ENCODE measurements around the gene TRAPPC10.

Gene TRAPPC10

DNA sequence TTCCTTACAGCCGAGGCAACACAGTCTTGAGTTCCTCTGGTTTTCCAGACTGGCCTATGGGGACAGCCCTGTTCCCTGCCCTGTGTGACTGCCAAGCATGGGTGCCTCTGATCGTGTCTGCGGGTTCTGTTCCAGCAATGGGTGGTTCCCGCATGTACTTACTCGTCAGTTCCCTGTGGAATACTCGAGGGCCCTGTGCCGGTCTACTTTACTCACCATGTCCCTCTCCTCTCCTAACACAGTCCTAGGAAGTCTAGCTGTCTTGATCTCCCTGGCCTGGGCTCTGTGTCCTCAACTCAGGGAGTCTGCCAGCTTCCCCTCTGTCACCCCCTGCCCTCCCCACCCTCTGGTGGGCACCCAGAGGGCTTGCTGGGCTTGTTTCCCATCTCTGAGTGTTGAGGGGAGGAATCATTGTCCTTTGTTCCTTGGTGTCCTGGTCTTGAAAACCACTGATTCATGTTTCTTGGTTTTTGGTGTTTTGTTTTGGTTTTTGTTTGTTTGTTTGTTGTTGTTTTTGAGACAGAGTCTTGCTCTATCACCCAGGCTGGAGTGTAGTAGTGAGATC is 36.0 kb downstream of the TRAPPC10 start:
- DNase-seq: no peak

DNA sequence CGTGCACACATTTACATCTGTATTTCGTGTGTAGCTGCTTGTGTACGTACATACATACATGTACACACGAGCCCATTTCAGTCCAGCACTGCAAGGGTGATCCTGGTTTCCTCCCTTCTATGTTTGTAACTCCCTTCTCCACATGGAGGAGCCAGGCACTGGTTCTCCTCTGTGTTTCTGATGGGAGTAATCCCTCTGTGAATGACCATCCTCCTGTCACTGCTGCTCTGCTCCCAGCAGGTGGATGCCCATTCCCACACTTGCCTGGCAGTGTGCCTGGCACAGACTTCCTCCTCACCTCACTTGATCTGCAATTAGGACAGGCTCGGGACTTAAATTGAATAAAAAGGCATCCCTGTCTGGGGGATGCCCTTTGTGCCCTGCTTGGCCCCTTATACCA is 37.1 kb downstream of the TRAPPC10 start:
- DNase-seq: no peak

DNA sequence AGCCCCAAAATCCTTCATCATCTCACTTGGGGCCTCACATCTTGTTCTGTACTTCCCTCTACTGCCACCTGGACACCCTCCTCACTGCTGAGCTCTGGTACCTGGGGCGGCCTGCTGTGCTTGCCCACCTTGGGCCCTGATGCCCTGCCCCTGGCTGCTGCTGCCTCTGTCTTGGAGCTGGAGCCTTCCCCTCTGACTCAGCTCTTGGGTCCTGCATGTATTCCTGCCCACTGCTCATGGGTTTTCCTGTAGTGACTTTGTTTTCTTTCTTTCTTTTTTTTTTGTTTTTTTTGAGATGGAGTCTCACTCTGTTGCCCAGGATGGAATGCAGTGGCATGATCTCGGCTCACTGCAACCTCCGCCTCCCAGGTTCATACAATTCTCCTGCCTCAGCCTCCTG is 37.5 kb downstream of the TRAPPC10 start:
- no peak for DNase-seq

DNA sequence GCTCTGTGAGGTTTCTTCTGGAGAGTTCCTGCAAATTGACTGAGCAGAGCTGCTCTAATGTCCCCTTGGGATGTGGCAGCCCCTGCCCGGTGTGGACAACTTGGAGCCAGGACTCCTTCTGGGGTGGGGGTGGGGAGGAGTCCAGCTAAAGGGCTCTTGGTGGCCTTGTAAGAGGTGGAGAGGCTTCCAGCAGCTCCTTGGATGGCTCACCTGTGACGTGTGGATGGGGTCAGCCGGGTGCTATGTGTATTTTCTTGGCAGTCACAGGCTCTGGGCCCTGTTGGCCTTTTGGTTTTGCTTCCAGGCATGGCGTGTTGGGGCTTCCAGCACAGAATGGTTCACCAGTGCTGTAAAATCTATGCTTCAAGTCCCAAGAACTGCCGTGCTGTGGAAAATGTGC is 38.2 kb downstream of the TRAPPC10 start:
- DNase-seq: no peak

DNA sequence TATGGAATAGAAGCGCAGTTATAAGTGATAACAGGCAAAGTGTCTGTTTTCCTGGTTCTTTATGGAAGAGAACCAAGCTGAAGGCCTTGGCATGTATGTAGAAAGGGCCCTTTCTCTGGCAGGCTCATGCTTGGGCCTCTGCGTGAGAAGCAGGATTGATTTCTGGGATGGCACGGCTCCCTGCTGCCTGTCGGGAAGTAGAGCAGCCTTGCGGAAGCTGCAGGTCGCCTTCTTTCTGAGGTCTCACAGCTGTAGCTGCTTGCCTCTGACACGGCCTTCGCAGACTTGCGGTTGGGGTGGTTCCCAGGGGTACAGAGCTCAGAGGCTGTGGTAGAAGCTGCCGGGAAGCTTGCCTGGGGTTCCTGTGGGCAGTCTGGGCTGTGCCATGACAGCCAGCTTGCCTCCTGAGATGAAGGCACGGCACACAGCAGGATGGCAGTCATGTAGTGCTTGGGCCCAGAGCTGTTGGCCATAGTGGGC is 39.4 kb downstream of the TRAPPC10 start:
- peak; percentile 61 for DNase-seq

DNA sequence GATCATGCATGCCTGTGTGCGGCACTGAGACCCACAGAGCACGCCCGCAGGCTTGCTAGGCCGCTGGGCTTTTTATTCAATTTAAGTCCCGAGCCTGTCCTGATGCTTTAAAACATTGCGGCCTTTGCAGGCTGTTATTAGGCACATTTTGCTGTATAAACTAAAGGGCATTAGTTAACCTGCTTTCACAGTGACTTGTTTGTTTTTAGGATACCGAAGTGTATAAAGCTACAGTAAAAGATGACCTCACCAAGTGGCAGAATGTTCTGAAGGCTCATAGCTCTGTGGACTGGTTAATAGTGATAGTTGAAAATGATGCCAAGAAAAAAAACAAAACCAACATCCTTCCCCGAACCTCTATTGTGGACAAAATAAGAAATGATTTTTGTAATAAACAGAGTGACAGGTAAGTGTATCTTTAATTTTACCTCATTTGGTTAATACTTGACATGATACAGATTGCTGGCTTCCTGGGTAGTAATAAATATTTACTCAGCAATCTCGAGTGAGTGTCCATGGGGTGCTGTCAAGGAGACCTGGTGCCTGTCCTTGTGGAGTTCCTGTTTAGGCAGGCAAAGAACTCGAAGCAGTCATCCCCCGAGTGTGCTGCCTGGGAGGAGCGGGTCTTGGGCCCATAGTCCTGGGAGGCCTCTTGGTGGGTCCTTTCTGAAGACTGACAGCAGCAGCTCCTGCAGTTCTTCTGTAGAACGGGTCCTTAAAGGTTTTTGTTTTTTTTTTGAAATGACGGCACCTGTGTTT is 40.1 kb downstream of the TRAPPC10 start:
- no peak for DNase-seq

DNA sequence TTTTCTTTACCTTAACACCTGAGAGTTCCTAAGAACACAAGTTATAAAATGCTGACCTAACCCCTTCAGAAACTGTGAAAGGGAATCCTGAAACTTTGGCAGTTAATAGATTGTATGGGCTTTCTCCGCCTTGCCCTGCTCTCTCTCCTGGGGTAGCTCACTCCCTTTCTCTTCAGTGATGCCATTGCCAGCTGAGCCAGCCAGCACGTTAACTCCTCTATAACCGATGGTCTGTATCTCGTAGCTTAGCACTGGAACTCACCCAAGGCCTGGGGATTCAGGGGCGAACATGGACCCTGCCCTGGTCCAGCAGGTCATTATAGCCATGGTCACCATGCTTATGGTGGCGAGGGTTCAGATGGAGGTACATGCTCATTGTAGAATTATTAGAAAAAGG is 40.7 kb downstream of the TRAPPC10 start:
- DNase-seq: no peak

DNA sequence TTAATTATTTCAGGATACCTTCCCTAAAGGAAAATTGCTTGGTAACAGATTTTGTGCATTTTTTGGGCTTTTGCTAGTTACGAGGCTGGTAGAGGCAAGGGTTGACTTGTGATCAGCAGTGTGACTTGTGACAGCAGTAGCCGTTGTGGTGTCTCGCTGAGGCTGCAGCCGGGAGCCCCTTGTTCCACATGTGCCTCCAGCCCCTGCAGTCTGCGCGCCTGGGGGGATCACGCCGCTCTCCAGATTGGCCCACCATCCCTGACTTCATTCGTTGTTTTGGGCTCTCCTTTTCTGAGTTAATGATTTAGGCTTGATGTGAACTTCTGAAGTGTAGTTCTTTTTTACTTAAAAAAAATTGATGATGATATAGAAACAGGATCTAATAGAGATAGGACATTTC is 41.5 kb downstream of the TRAPPC10 start:
- DNase-seq: no peak

DNA sequence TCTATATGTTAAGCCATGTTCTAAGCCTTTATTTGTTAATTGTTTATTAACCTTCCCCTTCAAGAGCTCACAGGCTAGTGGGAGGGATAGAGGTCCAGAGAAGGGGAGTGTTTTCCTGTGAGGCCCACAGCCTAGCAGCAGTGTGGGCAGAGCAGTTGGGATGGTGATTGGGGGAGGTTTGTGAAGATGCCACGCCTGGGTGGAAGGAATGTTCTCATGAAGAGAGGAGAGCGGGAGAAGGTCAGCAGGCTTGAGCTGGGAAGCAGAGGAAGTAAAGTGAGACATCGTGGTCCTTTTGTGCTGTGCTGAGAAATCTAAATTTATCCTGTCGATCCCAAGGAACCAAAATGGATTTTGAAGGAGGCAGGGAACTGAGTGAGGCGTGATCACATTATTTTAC is 42.6 kb downstream of the TRAPPC10 start:
- DNase-seq: peak; percentile 45

DNA sequence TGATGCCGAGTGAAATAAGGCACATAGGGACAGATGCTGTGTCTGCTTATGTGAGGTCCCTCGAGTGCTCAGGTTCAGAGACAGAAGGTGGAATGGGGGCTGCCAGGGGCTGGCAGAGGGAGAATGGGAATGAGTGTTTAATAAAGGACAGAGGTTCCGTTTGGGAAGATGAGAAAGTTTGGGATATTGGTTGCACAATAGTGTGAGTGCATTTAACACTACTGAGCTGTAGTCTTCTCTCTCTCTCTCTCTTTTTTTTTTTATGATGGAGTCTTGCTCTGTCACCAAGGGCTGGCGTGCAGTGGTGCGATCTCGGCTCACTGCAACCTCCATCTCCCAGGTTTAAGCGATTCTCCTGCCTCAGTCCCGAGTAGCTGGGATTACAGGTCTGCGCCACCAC is 44.9 kb downstream of the TRAPPC10 start:
- no peak for DNase-seq

DNA sequence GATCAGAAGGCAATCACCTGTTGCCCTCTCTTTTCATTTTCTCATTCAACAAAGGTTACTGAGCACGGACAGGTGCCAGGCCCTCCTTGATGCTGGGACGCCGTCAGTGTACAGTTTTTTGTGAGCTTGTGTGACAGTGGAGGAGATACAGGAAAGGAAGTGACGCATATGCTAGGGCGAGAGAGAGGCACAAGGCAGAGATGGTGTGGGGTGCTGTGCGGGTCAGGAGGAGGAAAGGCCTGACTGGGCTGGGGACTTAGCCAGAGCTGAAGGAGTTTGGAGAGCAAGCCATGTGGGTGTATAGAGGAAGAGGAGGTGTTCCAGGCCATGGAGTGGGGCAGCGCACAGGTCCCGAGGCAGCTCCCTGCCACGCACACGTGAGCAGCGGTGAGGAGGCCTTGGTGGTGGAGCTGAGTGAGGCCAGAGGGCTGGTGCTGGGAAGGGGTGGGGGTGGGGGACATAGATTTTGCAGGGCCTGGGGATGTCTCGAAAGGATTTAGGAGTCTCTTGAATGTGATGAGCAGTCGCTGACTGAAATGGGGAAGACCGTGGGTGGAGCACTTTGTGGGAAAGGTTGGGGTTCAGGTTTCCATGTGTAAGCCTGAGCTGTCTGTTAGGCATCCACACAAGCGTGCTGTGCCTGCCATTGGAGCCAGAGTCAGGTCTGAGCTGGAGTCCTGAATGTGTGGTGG is 46.0 kb downstream of the TRAPPC10 start:
- no peak for DNase-seq

DNA sequence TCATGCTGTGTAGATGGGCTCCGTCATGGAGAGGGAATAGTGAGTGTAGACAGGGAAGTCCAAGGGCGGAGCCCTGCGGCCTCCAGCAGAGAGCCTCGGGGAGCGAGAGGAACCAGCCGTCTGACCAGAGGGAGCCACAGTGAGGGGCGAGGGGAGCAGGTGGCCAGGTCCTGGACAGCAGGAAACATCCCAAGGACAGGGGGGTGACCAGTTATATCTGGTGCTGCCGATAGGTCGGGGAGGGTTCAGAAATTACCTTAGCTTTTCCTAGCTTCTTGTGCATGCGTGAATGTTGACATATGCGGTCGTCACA is 46.5 kb downstream of the TRAPPC10 start:
- DNase-seq: no peak

DNA sequence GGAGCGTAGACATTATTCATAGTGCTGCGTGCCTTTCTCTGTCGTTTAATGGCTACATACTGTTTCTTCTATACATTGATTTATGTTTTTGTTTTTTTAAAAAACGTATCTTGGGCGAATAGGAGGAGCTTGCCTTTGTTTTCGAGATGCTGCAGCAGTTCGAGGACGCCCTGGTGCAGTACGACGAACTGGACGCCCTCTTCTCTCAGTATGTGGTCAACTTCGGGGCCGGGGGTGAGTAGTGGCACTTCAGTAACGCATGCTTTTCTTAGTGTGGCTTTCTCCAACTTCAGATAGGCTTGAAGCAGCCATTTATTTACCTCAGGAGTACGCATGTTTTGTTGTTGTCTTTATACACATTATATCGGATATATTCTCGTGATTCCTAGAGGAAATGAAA is 46.9 kb downstream of the TRAPPC10 start:
- no peak for DNase-seq

DNA sequence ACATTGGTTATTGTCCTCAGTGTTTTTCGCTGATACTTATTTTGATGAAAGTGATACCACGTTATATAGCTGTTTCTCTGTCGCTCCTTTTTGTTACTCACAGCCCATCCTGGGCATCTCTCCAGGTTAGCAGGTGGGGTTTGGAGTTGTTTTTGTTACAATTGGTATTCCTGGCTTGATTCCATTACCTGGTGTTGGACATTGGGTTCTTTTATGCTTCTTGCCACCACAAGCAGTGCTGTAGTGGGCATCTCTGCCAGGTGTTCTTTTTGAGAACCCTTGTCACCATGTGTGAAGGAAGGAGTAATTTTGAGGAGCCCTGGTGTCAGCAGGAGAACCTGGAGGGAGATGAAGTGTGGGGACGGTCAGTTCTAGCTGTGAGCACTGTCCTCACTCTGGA is 47.6 kb downstream of the TRAPPC10 start:
- no peak for DNase-seq

DNA sequence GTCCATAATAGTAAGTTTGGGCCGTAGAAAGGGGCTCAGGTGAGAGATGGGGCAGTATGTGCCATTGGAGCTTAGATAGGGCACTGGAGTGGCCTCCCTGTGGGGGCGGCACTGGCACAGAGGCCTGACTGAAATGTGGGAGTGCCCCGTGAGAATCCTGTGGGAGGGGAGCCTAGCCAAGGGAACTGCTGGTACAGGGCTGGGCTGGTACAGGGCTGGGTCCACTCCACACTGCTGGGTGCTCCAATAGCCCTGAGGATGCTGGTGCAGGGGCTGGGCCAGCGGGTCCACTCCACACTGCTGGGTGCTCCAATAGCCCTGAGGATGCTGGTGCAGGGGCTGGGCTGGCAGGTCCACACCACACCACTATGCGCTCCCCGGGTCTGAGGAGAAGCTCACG is 50.3 kb downstream of the TRAPPC10 start:
- DNase-seq: no peak

DNA sequence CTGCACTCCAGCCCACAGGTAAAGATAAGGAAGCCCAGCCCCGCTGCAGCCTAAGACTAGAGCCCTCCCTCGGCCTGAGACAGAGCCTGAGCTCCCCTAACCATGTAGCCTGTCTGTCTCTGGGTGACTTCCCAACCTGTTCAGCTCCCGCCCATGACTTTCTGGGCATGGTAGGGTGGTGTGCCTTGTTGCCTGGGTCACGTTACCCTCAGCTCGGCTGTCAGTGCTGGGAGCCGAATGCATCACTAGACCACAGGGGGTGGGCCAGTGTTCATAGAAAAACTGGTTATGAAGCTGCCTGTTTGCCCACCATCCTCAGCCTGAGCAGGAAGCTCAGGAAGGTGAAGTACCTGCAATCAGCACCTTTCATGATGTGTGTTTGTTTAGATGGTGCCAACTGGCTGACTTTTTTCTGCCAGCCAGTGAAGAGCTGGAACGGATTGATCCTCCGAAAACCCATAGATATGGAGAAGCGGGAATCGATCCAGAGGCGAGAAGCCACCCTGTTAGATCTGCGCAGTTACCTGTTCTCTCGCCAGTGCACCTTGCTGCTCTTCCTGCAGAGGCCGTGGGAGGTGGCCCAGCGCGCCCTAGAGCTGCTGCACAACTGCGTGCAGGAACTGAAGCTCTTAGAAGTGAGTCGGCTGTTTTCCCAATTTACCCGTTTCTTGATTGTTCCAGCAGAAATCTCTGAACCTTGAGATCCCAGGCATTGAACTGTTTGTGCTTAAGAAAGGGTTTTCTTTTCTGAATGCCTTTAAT is 51.2 kb downstream of the TRAPPC10 start:
- no peak for DNase-seq

DNA sequence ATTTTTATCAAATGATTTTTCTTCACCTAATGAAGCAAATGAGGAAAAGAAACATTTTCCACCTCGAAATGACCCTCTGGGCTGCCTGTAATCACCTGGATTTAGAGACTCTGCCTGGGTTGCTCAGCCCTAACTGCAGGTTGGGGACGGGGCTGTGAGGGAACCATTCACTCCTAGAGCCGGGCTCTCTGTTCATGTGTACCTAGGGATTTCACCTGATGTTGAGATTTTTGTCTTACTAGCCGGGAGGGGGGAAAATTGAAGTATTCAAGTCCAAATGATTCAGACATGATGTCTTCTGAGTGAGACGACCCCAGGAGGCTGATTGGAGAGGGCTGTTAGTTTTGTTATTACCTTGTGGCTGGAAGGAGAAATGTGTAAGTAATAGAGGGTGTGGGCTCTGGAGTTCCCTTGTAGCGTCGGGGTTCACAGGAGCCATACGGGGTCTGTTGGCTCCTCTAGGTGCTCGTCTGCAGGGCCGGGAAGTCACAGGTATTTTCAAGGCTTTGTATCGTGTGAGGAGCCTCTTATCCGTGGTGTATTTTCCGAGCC is 52.8 kb downstream of the TRAPPC10 start:
- DNase-seq: no peak

DNA sequence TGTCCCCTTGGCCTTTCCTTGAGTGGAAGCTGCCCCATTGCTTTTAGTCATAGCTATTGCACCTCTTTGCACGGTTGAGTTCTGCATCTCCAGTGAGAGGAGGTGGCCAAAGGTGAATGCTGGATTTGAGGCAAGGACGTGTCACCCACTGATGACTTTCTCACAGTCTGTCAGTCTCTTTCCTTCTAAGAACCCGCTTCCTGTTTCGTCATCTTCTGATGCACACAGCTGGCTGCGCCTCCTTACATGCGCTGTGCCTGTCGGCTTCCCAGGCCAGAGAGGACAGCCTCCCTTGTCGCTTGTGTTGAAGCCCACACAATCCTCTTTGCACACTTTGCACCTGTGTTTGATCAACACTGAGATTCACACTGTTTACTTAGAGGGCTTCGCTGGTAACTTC is 53.3 kb downstream of the TRAPPC10 start:
- DNase-seq: no peak

DNA sequence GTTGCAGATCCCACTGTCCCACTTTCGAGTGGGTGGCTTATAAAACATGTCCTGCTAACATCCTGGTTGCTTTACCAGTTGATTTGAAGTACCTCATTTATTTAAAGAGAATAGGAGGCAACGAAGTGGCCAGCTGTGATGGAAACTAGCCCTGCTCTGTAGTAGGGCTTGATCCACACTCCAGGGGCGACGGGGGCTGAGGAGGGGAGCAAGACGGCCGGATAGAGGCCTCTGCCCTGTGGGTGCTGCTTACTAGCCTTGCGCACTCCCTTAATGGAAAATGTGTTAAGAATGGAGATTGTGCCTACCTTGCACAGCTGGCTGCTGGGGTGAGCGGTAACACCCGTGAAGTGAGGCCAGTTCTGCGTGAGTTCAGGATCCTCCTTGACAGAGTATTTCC is 54.0 kb downstream of the TRAPPC10 start:
- DNase-seq: no peak

DNA sequence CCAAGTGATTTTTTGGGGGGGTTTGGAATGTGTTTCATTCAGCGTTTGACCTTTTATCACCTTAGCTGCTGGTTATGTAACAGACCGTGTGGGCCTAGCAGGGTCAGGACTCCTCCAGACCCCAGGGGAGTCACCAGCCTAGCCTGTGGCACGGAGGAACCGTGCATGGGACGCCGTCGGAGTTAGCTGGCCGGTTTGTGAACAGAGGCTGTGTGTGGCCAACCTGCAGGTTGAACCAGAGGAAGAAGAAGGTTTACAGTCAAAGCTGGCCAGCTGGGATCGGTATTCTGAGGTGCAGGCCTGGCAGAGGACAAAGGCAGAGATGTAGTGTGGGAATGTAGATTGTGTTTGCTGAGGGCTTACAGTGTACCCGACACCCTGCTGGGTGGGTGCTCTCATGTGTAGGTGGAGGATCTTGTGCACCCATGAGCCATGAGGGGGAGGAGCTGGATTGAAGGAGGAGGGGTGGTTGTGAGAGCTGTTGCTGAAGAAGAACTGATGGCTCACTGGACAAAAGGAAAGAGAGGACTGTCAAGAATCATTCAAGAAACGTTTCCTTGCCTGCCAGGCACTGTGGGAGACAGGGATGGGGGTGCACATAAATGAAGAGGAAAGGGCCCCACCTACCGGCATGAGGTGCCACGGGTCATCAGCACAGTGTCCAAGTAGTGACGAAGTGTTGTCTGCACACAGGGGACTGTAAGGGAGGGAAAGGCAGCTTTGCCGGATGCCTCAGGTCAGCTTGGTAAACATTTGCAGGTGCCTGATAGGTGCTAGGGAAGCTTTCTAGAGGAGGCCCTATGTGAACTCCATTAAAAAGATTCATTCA is 55.1 kb downstream of the TRAPPC10 start:
- DNase-seq: no peak

DNA sequence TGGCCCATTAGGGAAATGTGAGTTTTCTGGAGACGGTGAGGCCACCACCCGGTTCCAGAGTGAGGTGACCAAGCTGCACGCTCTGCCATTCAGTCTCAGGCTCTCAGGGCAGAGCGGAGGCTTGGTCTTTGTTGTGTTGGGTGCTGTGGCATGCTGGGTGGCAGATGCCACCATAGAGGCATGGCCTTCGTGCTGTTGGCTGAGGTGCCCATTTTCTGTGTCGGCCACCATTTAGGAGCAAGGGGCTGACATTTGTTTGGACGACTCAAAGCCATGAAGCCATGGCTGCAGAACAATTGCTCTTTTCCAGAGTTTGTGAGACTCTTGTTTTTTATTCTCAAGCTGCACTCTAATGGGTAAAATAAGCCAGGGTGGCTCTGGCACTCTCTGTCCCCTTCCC is 58.3 kb downstream of the TRAPPC10 start:
- DNase-seq: no peak

DNA sequence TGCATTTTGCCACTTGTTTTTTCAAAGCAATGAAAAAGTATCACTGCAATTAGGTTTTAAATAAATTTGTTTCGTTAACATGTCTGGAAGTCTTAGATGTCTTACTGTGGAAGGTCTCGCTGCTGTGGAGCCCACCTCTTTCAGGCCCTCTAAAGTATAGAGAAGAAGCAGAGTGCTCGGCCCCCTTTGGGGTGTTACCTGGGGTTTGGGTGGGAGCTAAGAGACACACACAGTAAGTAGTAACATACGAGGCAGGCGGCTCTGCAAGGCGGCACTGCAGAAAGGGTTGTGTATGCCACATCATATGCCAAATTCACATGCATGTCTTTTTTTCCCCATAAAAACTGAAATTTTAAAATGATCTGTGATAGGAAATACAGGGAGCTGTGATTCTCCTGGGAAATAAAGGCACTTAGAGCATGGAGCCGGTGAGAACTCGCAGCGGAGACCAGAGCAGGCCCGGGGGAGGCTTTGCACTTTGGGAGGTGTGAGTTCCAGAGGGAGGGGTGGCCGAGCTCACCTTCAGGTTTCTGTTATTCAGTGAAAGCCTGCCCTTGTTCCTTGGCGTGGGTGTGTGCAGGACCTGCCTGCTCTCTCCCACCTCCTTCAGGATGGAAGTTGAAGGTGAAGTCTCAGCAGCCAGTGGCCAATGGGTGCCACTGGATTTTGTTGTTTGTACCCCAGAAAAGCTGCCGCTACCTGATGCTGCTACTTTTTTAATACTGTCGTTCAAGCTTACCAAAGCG is 59.4 kb downstream of the TRAPPC10 start:
- DNase-seq: no peak
